T47D (cell line): Measurements from ENCODE around the gene SPTLC2.
A peak's percentile ranks its signal among the peaks of the same experiment; 100 is the strongest.

Experiments used
- DNase-seq, 2 experiments: peaks; one replicate each; pipeline versions ENCODE4 v3.0.0 to v3.0.0-alpha.2; 2011 to 2012; ENCODE audit warnings: low read depth in 1 of 2, low spot score in 1 of 2
- JUND ChIP-seq: IDR thresholded peaks from 2 replicates; pipeline ENCODE4 v1.6.1; 2012; ENCODE audit warnings: low read depth
- in situ Hi-C: cut with HindIII; loops from 2 replicates; pipeline ENCODE4 v1.10.0; 2016; ENCODE audit warnings: low sequenced_read_pairs, low pct_unique_long_range_greater_than_20kb

The SPTLC2 gene

GRCh38 chr14:77524536-77524935 is 91.9 kb downstream of the SPTLC2 start:
- no peak for DNase-seq
- TF ChIP-seq JUND: no peak
- in situ Hi-C loops: no loop called here

GRCh38 chr14:77523109-77523508 is 93.3 kb downstream of the SPTLC2 start:
- in situ Hi-C loops: no loop called here
- no peak for TF ChIP-seq JUND
- DNase-seq: no peak

DNA sequence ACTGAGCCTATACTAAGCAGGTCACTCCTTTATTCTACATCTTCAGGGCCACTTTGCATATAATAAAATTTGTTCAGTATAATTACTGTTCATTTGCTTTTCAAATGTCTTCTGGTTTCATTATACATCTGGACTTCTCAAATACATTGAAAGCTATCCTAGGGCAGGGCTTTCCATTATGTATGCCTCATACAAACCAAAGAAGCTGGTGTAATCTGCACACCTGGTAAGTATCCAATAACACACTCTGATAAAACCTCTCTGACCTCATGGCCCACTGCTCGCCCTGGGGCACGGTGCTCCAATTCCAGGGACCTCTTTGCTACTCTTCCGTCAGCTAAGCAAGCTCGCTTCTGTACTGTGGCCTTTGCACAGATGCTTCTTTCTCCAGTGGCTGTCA is 95.9 kb downstream of the SPTLC2 start:
- TF ChIP-seq JUND: no peak
- no peak for DNase-seq
- in situ Hi-C loops: no loop called here

- DNase-seq: no peak
- TF ChIP-seq JUND: no peak
- in situ Hi-C loops: no loop called here
Measured at GRCh38 chr14:77516126-77516525, 100.3 kb downstream of the SPTLC2 start.

- no peak for DNase-seq
- in situ Hi-C loops: no loop called here
- no peak for TF ChIP-seq JUND
Measured at GRCh38 chr14:77511486-77512162, 104.8 kb downstream of the SPTLC2 start.

- TF ChIP-seq JUND: no peak
- in situ Hi-C loops: no loop called here
- no peak for DNase-seq
Measured at GRCh38 chr14:77509366-77509765, 107.1 kb downstream of the SPTLC2 start.

DNA sequence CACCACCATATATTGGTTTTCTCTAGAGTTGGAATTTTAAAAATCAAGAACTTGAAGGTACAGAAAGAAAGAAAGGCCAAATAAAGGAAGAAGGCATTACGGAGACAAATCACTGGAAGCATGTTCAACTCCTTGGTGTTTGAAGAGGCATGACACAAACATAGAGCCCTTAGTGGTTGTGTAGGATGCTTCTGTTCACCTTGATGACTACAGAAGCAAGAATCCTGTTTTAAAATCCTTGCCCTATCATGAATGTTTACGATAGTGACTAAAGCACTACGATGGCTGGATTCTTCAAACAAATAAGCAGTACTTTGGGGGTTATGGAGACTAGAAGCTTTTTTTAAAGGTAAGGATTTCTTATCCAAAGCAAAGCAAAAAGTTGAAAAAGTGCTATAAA is 107.6 kb downstream of the SPTLC2 start:
- TF ChIP-seq JUND: no peak
- in situ Hi-C loops: no loop called here
- DNase-seq: no peak

DNA sequence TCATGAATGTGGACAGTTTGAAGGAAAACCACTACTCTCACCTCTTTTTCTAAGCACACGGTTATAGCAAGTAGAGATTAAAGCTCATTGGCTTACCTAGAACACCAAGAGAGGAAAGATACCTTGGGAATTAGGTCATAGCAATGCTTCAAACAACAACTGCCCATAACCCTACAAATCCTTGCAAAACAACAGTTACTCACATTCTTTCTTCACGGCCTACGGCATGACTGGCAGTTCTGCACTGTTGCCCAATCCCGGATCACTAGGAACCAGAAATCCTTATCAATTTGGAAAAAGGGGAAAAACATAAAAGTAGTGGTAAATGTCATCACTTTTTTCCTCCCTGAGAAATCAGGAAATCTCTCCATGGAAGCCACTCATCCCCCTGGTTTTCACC is 108.2 kb downstream of the SPTLC2 start:
- DNase-seq: no peak
- in situ Hi-C loops: no loop called here
- TF ChIP-seq JUND: no peak

- TF ChIP-seq JUND: no peak
- in situ Hi-C loops: no loop called here
Measured at GRCh38 chr14:77507762-77508161, 108.7 kb downstream of the SPTLC2 start.

GRCh38 chr14:77505031-77505430 is 111.4 kb downstream of the SPTLC2 start:
- in situ Hi-C loops: no loop called here
- no peak for TF ChIP-seq JUND
- DNase-seq: no peak

More at GRCh38 chr14:77507762-77508161, 108.7 kb downstream of the SPTLC2 start:
- DNase-seq: no peak

DNA sequence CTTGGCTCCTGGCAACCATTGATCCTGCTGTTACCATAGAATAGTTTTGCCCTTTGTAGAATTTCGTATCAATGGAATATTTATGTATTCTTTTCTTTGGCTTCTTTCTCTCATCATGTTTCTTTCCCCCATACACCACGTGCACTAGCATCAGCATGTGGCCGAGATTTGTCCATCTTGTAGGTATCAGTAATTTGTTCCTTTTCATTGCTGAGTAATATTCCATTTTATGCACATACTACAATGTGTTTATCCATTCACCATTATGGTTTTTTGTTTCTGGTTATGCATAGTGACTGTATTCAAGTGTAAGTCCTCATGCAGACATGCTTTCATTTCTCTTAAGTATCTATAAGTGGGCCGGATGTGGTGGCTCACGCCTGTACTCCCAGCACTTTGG is 113.3 kb downstream of the SPTLC2 start:
- DNase-seq: no peak
- no peak for TF ChIP-seq JUND
- in situ Hi-C loops: no loop called here

- no peak for TF ChIP-seq JUND
- in situ Hi-C loops: no loop called here
- DNase-seq: no peak
Measured at GRCh38 chr14:77502109-77502782, 114.2 kb downstream of the SPTLC2 start.

- no peak for TF ChIP-seq JUND
- peak; percentile 8 to 52 for DNase-seq
- in situ Hi-C loops: no loop called here
Measured at GRCh38 chr14:77498984-77499527, 117.4 kb downstream of the SPTLC2 start.
